KOPT-K1 (cell line): ENCODE measurements around the gene TBP.
"Not testable (repeated sequence)": the region's sequence is repeated elsewhere in the genome, so short reads cannot be mapped to it uniquely, and the experiment has no call there.

Experiments
- H3K27ac ChIP-seq: fragments of 200-600 bp; sonication (generic); 2 replicates; pipeline ENCODE4 v1.5.1; 2016; ENCODE audit warnings: antibody characterized with exemption, mild to moderate bottlenecking, low read depth, low read length; ENCODE audit not compliant: poor library complexity, severe bottlenecking
- H3K36me3 ChIP-seq: fragments of 200-600 bp; sonication (generic); 2 replicates; pipeline ENCODE4 v1.5.1; 2017; ENCODE audit warnings: antibody characterized with exemption, mild to moderate bottlenecking, low read length, moderate library complexity; ENCODE audit not compliant: insufficient read depth
- H3K9me3 ChIP-seq: fragments of 200-600 bp; sonication (generic); 2 replicates; pipeline ENCODE4 v1.5.1; 2017; ENCODE audit warnings: antibody characterized with exemption, low read length, mild to moderate bottlenecking; ENCODE audit not compliant: insufficient read depth, poor library complexity, severe bottlenecking

The TBP gene

DNA sequence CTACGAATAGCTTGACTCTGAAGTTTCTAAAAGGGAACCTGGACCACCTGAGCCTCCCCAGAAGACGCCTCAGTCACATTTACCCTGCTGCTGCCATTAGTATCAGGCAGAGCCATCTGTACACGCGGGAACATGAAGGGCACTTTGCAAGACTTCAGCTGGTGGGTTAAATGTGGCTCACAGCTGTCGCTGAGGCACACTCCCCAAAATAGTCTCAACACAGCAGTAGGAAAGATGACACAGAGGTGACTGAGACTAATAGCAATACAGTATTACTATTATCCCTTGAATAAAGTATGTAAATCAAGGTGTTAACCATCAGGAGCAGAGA, 30.0 kb upstream of the TBP start:
- Histone ChIP-seq H3K9me3 (no peaks in the 10 kb centered on the region), H3K27ac (no peak overlapping the region), H3K36me3 (no peaks in the 10 kb centered on the region)

GRCh38 chr6:170525795-170526194, 28.4 kb upstream of the TBP start:
- H3K36me3 ChIP-seq, result no peaks in the 10 kb centered on the region
- no peak overlapping the region for H3K27ac ChIP-seq
- H3K9me3 ChIP-seq, result no peaks in the 10 kb centered on the region

GRCh38 chr6:170527995-170528394, 26.2 kb upstream of the TBP start:
- not testable (repeated sequence) for H3K27ac ChIP-seq, H3K9me3 ChIP-seq
- peaks cover 16% of the 10 kb centered on the region for H3K36me3 ChIP-seq

DNA sequence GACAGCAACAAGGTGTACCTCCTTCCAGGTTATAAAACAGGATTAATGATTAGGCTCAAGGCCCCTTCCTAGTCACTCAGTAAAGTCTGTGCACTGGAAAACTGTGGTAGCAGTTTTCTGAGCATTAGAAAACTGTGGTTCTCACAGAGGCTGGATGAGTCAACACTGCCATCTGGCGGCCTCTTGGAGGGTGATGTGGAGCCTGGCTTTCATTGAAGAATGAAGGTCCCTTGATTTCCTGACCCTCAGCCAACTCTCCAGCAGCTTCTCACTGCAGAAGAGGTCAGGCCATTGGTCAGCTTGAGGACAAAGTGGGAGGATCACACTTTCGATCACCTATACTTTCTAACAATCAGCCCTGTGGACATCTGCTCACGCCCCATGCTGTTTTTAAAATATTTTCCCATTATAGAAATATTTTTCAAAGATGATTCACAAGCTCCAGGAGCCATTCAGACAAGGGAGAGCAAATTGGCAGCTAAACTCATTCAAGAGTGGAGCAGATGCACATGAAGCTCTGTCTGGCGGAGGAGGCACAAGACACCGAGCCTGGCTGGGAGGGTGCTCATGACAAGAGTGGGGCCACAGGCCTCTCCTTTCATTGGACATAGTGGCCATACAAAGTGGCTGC, 24.2 kb upstream of the TBP start:
- Histone ChIP-seq H3K36me3 (peaks cover 36% of the 10 kb centered on the region), H3K27ac (no peak overlapping the region), H3K9me3 (no peaks in the 10 kb centered on the region)

DNA sequence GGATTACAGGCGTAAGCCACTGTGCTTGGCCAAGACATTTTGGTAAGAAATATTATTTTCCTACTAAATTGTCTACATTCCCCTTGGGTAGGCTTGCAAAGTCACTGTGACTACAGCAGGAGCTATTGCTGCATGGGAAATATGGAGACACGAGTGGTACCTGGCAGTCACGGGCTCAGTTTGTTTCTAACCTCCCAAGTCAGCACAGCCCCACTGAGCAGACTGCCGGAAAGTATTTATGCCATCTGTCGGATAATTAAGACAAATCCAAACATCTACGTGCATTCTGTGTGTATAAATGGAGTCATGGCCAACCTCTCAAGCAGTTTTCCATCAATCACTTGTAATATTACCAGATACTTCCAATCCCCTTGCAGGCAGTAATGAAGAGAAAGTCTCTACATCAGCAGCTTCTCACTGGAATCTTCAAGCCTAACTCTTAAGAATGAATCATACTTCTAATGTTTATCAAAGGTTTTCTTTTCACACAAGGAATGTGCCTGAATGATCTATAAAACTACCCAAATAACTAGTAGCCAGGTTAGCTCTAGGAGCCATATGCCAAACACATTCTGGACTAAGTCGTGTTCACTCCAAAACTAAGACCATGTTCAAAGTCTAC, 21.2 kb upstream of the TBP start:
- Histone ChIP-seq H3K36me3 (peaks cover 66% of the 10 kb centered on the region), H3K27ac (no peak overlapping the region), H3K9me3 (no peaks in the 10 kb centered on the region)

DNA sequence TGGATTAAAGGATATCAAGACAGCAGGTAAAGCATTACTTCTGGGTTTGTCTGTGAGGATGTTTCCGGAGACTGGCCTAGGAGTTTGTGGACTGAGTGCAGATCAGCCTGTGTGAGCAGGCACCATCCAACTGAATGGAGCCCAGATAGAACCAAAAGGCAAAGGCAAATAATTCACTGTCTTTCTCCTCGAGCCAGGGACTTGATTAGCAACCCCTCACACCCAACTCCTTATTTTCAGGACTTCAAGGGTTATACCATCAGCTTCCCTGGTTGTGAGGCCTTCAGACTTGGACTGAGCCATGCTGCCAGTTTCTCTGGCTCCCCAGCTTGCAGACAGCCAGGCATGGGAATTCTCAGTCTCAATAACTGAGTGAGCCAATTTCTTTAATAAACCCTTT, 20.4 kb upstream of the TBP start:
- peaks cover 74% of the 10 kb centered on the region for H3K36me3 ChIP-seq
- H3K27ac ChIP-seq, result no peak overlapping the region

GRCh38 chr6:170535004-170535403, 19.2 kb upstream of the TBP start:
- peaks cover 86% of the 10 kb centered on the region for H3K36me3 ChIP-seq
- H3K9me3 ChIP-seq, result no peaks in the 10 kb centered on the region
- no peak overlapping the region for H3K27ac ChIP-seq

More for the DNA sequence above, 20.4 kb upstream of the TBP start:
- H3K9me3 ChIP-seq, result no peaks in the 10 kb centered on the region

DNA sequence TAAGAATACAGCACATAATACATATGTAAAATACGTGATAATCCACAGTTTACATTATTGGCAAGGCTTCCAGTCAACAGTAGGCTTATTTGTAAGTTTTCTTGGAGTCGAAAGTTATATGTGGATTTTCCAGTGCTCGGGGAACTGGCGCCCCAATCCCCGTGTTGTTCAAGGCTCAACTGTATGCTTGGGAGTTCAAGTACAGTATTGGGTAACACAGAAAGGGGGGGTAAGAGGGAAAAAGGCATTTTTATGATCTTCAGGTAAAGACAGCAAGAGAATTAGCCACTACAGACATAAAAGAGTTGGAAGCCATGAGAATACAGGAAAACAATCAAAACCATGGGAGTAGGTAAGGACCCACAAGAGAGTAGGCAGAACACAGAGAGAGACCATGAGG, 17.5 kb upstream of the TBP start:
- no peaks in the 10 kb centered on the region for H3K9me3 ChIP-seq
- H3K36me3 ChIP-seq, result peaks cover 100% of the 10 kb centered on the region

DNA sequence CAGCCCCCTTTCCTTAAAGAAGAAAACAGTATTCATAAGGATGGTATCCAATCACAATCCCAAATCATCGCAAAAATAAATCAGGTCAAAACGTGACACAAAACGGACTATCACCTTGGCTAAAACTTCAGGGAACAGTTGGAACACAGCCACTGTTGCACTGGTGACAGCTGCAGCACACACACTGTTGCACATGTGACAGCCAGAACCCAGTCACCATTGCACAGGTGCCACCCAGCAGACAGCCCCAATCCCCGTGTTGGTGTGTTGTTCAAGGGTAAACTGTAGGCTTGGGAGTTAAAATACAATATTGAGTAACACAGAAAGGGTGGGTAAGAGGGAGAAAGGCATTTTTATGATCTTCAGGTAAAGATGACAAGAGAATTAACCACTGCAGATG, 16.8 kb upstream of the TBP start:
- H3K9me3 ChIP-seq, result no peaks in the 10 kb centered on the region
- H3K36me3 ChIP-seq, result peaks cover 100% of the 10 kb centered on the region
- no peak overlapping the region for H3K27ac ChIP-seq

More for the DNA sequence above, 17.5 kb upstream of the TBP start:
- H3K27ac ChIP-seq, result no peak overlapping the region

GRCh38 chr6:170542031-170542719, 12.0 kb upstream of the TBP start:
- H3K36me3 ChIP-seq, result peaks cover 99% of the 10 kb centered on the region
- H3K9me3 ChIP-seq, result no peaks in the 10 kb centered on the region
- H3K27ac ChIP-seq, result no peak overlapping the region

- Histone ChIP-seq H3K36me3 (peaks cover 99% of the 10 kb centered on the region), H3K9me3 (no peaks in the 10 kb centered on the region), H3K27ac (no peak overlapping the region)
Observed at GRCh38 chr6:170545405-170545804, 8.8 kb upstream of the TBP start.

GRCh38 chr6:170552765-170553533, 1.2 kb upstream of the TBP start, which contains the start of gene PSMB1:
Gene PSMB1, minus strand, starts transcription at chr6:170553307. Its CDS starts 65 bp downstream, at chr6:170553242.
- peak within 1 kb of the TSS; percentile 83 for H3K27ac ChIP-seq
- peaks cover 41% of the 10 kb centered on the region for H3K36me3 ChIP-seq
- H3K9me3 ChIP-seq, result no peaks in the 10 kb centered on the region

- Histone ChIP-seq H3K9me3 (no peaks in the 10 kb centered on the region), H3K36me3 (peaks cover 40% of the 10 kb centered on the region), H3K27ac (peak overlapping the region; percentile 83)
Observed at GRCh38 chr6:170553534-170554012, 596 bp upstream of the TBP start.

DNA sequence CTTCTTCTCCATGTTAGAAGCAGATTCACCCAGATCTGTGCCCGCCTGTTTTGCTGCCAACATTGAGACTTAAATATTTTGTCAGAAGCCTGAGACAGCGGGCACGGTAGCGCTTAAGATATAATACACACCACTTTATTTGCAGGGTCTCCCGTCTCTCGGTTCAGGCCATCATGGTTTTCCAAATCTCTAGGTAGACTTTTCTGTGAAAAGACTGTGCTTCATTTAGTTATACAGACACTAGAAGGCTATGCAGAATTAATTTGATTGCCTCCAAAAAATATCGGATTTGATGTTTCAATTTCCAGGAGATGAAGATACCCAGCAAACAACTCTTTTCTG, 598 bp downstream of the TBP start:
- H3K9me3 ChIP-seq, result no peaks in the 10 kb centered on the region
- peaks cover 40% of the 10 kb centered on the region for H3K36me3 ChIP-seq
- peak overlapping the region; percentile 83 for H3K27ac ChIP-seq

- Histone ChIP-seq H3K9me3 (no peaks in the 10 kb centered on the region), H3K27ac (peak overlapping the region; percentile 83), H3K36me3 (peaks cover 40% of the 10 kb centered on the region)
Observed at GRCh38 chr6:170555305-170555704, 1.1 kb downstream of the TBP start.
